Right cardiac atrium (tissue), 5 donors: ENCODE data around the gene RASGRF2. TPM values are rescaled to one million over a fixed set of nuclear protein-coding genes. Genes with fewer than 3 reads are reported as not detected.

Experiments
- ATAC-seq, 2 donors: fragments of 200-7000 bp; cut with Tn5 transposase; one replicate each; pipeline versions ENCODE4 v1.8.0 to v1.9.1; 2020; ENCODE audit warnings: moderate library complexity in 2 of 2, mild to moderate bottlenecking in 1 of 2
- DNase-seq, 3 donors: peaks; one replicate each; pipeline ENCODE4 v3.0.0-alpha.2; 2020
- H3K27ac ChIP-seq: one replicate; pipeline ENCODE4 v1.5.1; 2013; ENCODE audit warnings: mild to moderate bottlenecking, low read length, control low read depth, moderate library complexity
- H3K27me3 ChIP-seq: one replicate; pipeline ENCODE4 v1.6.1; 2013; ENCODE audit not compliant: control insufficient read depth, insufficient read depth
- H3K4me1 ChIP-seq: one replicate; pipeline ENCODE4 v1.6.1; 2013; ENCODE audit warnings: low read length; ENCODE audit not compliant: control insufficient read depth, insufficient read depth
- H3K4me3 ChIP-seq: one replicate; pipeline ENCODE4 v1.5.1; 2013; ENCODE audit warnings: low read length, control low read depth
- H3K9me3 ChIP-seq: one replicate; pipeline ENCODE4 v1.6.1; 2013; ENCODE audit warnings: low read length; ENCODE audit not compliant: control insufficient read depth
- WGBS: extraction: QIAGEN DNeasy Blood & Tissue Kit; methylation state at CpG from one replicate; pipeline ENCODE4 v1.1.7; 2013; 5-methylcytosine and 5-hydroxymethylcytosine counted together
- intact Hi-C, 4 donors: fragments of 100-400 bp; cut with DNase I; formaldehyde crosslinking; loops; one replicate each; pipeline versions ENCODE4 v1.11.0 to v1.14.0; 2022 to 2023
- polyA plus RNA-seq: library from polyadenylated mRNA; stranded (reverse); fragments of 200-250 nt; gene quantifications from one replicate; pipeline ENCODE4 v1.2.3, GENCODE V29; 2013
- total RNA-seq, 4 donors: library from RNA; stranded (reverse); fragmentation: NEBNext Ultra II Directional; extraction: Animal tissue kit (Norgen Biotek cat#: 25700); gene quantifications; one replicate each; pipeline ENCODE4 v1.2.1, GENCODE V29; 2021
- donor health status: healthy with polysubstance abuse.
- donor health status: DM: no; HTN: yes; CAD: no.
- donor health status: DM: no; HTN: no; CAD: no.
- donor health status: DM: no; HTN: yes; CAD: no; lungs with severe emphysema.
- donor health status: DM: yes; HTN: yes; CAD: no.

The RASGRF2 gene
- total and polyA plus RNA-seq, 5 donors = 2.7 to 5.0 (median 4.3) TPM

DNA sequence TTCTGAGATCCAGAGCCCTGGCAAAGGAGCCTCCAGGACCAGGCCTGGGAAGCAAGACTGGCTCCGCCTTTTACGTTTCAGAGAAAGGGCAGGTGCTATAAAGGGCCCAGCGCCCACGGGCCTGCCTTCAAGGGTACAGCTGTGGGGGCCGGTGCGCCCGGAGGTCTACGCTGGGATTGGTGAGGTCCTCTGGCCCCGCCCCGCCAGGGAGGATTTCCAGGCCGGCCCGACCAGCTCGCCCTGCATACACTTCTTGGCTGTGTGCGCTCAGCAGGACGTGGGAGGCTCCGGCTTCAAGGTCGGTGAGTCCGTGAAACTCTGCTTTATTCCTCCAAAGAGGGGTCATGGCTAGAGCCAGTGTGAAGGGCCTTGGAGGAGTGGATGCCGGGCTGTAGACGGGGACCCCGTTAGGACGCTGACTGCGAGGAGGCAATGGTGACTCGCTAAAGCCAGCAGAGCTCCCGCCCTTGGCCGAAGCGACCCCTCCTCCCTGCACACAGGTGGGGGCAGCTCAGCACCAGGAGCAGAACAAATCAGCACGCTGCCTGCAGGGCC, 273.0 kb downstream of the RASGRF2 start, which contains the start of gene CKMT2:
CKMT2 (plus strand) TSS at position 243 of the 555 bp plus-strand sequence. CDS start 17,811 bp downstream, outside the sequence.
- Histone ChIP-seq H3K4me3 (peak within 1 kb of the TSS; percentile 70), H3K9me3 (no peaks in the 10 kb centered on the region), H3K27me3 (no peaks in the 10 kb centered on the region), H3K4me1 (peaks cover 18% of the 10 kb centered on the region), H3K27ac (peak within 1 kb of the TSS; percentile 98)
- DNase-seq (peak; percentile 88 to 95 (median 94)), ATAC-seq (peak; percentile 90 to 93)
- intact Hi-C loops = loop anchor here in 1 of 4 donors (5.0 kb wide), 1 partner anchor 64 kb away; no protein-coding TSS in a partner anchor
- WGBS = 5% methylated on average over 28 of the region's 28 CpGs

DNA sequence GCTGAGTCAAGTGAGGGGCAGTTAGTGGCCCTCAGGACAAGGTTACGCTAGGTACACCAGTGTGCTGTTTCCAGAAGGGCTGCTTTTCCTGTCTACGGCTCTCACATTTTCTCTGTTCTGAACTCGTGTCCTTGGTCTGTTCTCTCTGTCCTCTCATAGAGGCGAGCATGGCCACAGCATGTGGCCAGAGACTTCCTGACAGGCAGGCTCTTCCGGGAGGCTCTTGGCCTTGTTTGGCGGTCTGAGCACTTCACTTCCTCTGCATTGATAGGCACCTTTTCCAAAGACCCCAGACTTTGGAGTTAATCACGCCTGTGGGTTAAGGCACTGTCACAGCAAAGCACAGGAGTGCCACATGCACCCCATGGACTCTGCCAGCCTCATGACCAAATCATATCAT, 274.1 kb downstream of the RASGRF2 start:
- intact Hi-C loops = loop anchor here in 1 of 4 donors (5.0 kb wide), 1 partner anchor 63 kb away; no protein-coding TSS in a partner anchor
- ATAC-seq = no peak
- Histone ChIP-seq H3K27ac (peak overlapping the region; percentile 94), H3K9me3 (no peaks in the 10 kb centered on the region), H3K4me3 (peak overlapping the region; percentile 70), H3K4me1 (peaks cover 18% of the 10 kb centered on the region), H3K27me3 (no peaks in the 10 kb centered on the region)
- WGBS = 65% methylated on average over 7 of the region's 7 CpGs
- peak in 1 of 3 donors; percentile 16 for DNase-seq

DNA sequence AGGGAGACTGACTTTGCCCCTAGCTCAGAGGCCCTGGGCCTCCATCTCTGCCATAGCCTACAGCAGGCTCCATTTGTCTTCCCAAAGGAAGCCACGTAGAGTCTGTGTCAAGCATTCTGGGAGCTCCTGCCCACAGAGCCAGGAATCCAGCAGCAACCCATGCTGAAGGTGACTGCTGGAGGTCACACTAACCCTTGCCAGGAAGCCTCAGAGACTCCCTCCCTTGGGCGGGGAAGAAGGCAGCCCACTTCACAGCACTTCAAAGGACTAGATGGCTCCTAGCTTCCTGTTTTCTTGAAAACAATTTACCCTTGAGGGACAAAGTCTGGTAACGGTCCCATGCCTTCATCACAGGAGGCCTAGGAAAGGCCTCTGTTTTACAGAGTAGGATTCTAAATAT, 274.6 kb downstream of the RASGRF2 start:
- Histone ChIP-seq H3K27ac (peak overlapping the region; percentile 94), H3K4me3 (peak overlapping the region; percentile 70), H3K4me1 (peaks cover 18% of the 10 kb centered on the region), H3K9me3 (no peaks in the 10 kb centered on the region), H3K27me3 (no peaks in the 10 kb centered on the region)
- DNase-seq (peak in 2 of 3 donors; percentile 34 to 51), ATAC-seq (peak; percentile 12 to 14)
- WGBS = 51% methylated on average over 3 of the region's 3 CpGs
- intact Hi-C loops = loop anchor here in 1 of 4 donors (5.0 kb wide), 1 partner anchor 62 kb away; no protein-coding TSS in a partner anchor

- H3K27me3 ChIP-seq = no peaks in the 10 kb centered on the region
- peak overlapping the region; percentile 94 for H3K27ac ChIP-seq
- peak overlapping the region; percentile 70 for H3K4me3 ChIP-seq
- ATAC-seq (peak; percentile 41 to 43), DNase-seq (peak; percentile 50 to 83 (median 72))
- intact Hi-C loops = no loop called here
- no peaks in the 10 kb centered on the region for H3K9me3 ChIP-seq
- 35% methylated on average over 10 of the region's 10 CpGs for WGBS
- peaks cover 23% of the 10 kb centered on the region for H3K4me1 ChIP-seq
Observed at GRCh38 chr5:81235287-81236072, 275.3 kb downstream of the RASGRF2 start.

- DNase-seq = peak in 1 of 3 donors; percentile 66
- WGBS = 76% methylated on average over 4 of the region's 4 CpGs
- no peak overlapping the region for H3K4me3 ChIP-seq
- H3K27me3 ChIP-seq = no peaks in the 10 kb centered on the region
- H3K27ac ChIP-seq = peak overlapping the region; percentile 56
- H3K4me1 ChIP-seq = peaks cover 31% of the 10 kb centered on the region
- peak in 1 of 2 donors; percentile 33 for ATAC-seq
- intact Hi-C loops = no loop called here
- no peaks in the 10 kb centered on the region for H3K9me3 ChIP-seq
Observed at GRCh38 chr5:81238460-81238859, 278.3 kb downstream of the RASGRF2 start.

DNA sequence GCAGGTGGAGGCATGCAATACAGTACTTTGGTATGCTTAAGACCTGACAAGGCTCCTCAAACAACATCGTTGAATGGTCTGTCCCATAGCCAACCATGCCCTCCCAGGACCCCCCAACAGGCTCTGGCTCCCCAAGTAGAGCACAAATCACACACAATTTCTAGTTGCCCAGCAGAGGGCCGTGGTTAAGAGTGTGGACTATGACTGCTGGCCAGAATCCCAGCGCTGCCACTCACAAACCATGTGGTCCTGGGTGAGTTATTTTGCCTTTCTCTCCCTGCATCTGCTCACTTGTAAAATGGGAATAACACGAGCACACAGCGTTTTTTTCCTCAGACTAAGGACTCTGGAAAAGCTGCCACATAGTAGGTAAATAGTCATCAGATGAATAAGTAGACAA, 279.4 kb downstream of the RASGRF2 start:
- peaks cover 28% of the 10 kb centered on the region for H3K4me1 ChIP-seq
- ATAC-seq = no peak
- no peak overlapping the region for H3K4me3 ChIP-seq

GRCh38 chr5:81241001-81241400, 280.8 kb downstream of the RASGRF2 start:
- WGBS = 33% methylated on average over 5 of the region's 5 CpGs
- Histone ChIP-seq H3K4me3 (no peak overlapping the region), H3K4me1 (peaks cover 16% of the 10 kb centered on the region), H3K9me3 (no peaks in the 10 kb centered on the region), H3K27ac (no peak overlapping the region), H3K27me3 (no peaks in the 10 kb centered on the region)
- ATAC-seq (no peak), DNase-seq (peak in 1 of 3 donors; percentile 53)
- intact Hi-C loops = no loop called here

More for the DNA sequence above, 279.4 kb downstream of the RASGRF2 start:
- 66% methylated on average over 5 of the region's 5 CpGs for WGBS
- Histone ChIP-seq H3K27ac (peak overlapping the region; percentile 5), H3K9me3 (no peaks in the 10 kb centered on the region), H3K27me3 (no peaks in the 10 kb centered on the region)
- intact Hi-C loops = no loop called here
- peak in 1 of 3 donors; percentile 54 for DNase-seq

DNA sequence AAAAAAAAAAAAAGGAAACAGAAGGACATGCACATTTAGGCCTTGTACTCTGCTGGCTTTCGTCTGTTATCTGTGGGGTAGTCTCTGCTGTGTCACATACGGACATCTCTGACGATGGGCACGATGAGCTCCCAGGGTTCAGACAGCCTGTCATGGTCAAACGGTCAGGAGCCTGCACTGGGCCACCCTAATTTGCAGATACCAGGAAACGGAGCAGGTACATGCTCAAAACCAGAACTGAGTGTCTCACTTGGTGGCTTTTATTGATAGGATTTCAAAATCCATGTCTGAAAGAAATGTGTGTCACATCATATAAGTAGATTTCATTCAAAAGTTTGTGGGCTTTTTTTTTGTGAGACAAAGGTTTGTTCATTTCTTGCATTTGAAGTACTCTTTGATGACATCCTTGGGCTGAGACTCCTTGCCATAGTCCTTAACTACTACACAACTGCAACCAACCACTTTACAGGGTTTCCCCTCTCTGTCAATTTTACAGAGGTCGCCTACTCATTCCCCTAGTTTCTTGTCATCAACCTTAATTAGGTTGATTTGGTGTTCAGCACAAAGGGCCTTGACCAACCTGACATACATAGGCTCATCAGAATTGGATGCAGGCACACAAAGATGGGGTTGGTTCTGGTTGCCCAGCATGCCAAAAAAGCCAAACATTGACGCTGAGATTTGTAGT, 281.9 kb downstream of the RASGRF2 start:
- Histone ChIP-seq H3K27ac (peak overlapping the region; percentile 30), H3K4me1 (peaks cover 16% of the 10 kb centered on the region)

DNA sequence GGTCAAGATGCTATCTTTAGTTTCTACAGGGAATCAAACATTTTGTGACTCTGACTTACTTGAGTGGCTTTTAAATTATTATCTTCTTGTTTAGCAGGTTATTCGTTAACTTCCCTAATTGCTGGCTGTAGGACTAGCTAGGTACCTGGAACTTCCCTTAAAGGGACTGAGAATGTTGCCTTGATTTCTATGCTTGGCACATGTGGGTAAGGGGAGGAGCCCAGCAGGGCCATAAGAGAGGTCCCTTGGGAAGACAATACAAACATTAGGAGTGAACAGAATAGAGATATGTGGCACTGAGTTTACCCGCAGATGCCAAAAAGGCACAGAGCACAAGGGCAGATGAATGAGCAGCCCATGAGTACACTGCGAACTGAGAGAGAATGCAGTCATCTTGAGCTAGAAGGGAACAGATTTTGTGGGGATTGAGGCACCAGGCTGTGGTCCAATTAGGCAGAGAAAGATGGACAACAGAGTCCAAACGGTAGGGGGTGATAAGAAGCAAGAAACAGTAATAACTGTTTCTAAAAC, 282.8 kb downstream of the RASGRF2 start:
- no peaks in the 10 kb centered on the region for H3K27me3 ChIP-seq
- 43% methylated on average over 4 of the region's 4 CpGs for WGBS
- intact Hi-C loops = no loop called here
- H3K4me1 ChIP-seq = peaks cover 17% of the 10 kb centered on the region
- ATAC-seq = peak in 1 of 2 donors; percentile 9
- H3K4me3 ChIP-seq = no peak overlapping the region
- no peaks in the 10 kb centered on the region for H3K9me3 ChIP-seq
- no peak for DNase-seq
- peak overlapping the region; percentile 46 for H3K27ac ChIP-seq

More for the DNA sequence above, 281.9 kb downstream of the RASGRF2 start:
- intact Hi-C loops = no loop called here
- H3K9me3 ChIP-seq = no peaks in the 10 kb centered on the region
- 72% methylated on average over 8 of the region's 8 CpGs for WGBS
- H3K27me3 ChIP-seq = no peaks in the 10 kb centered on the region
- no peak overlapping the region for H3K4me3 ChIP-seq
- DNase-seq = no peak
- ATAC-seq = no peak

DNA sequence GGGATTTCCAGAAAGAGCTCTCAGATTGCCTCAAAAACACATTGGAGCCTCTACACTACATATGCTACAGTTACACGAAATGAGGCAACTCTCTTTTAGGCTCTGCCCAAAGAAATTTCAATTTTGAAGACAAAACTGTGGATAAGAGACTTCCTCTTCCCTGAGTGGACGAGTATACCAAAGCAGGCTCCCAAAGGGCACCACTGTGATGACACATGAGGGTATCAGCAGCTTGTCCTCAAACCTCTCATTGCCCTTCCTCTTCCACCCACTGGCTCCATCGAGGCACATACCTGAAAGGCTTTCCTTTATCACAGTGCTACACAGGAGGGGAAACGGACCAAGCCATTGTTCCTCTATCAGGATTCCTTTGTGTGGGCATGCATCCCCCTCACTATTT, 284.3 kb downstream of the RASGRF2 start:
- Histone ChIP-seq H3K27ac (peak overlapping the region; percentile 42), H3K9me3 (no peaks in the 10 kb centered on the region), H3K4me1 (peaks cover 20% of the 10 kb centered on the region), H3K27me3 (no peaks in the 10 kb centered on the region), H3K4me3 (no peak overlapping the region)
- DNase-seq (no peak), ATAC-seq (no peak)
- intact Hi-C loops = no loop called here
- 74% methylated on average over 4 of the region's 4 CpGs for WGBS
